ENCODE results near the gene KCTD14. TPM values are rescaled to one million over a fixed set of nuclear protein-coding genes. Genes with fewer than 3 reads are reported as not detected.

Gene KCTD14
- total RNA-seq, 3 donors from 2014 or later (not counting 1 experiment from before 2014, with no cell fraction given): 0.28 to 0.32 TPM; not detected in 1

DNA sequence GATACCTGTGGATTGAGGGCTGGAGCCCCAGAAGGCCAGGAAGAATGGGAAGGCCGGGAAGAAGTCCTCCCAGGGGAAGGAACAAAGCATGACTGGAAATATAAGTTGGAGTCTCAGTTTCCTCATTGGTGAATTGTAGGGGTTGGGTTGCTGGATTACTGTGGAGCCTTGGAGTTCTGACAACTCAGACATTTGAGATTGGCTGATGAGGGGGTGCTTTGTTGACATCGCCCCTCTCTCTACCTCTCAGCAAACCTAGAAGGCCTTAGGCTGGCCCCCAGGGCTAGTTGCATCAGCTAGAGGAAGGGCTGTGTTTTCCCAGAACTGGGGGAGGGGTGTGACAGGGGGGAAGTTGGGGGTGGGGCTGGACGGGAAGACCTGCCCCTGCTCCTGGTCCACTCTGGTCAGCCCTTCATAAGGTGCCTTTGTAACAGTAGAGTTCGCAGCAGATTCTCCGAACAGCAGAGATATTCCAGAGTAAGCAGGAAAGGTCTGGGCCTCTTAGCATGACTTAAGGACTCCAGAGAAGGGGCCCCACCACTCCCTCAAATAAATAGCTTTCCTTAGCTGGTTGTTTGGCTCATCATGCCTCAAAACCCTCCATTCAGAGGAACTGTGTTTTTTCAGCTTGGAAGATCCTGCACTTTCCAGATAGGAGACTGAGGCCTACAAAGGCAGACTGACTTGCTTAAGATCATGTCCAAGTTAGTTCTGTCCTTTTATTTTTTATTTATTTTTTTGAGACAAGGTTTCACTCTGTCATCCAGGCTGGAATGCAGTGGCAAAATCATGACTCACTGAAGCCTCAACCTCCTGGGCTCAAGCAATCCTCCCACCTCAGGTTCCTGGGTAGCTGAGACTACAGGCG lies 28.1 kb upstream of the KCTD14 start:
- no peaks in the 10 kb centered on the region for H3K36me3 ChIP-seq (ENCODE audit: control insufficient read depth, insufficient read depth, low read length)
- Mint-ChIP-seq H3K4me1 (peaks cover 3% of the 10 kb centered on the region in 2 donors), H3K27me3 (ENCODE audit: low read depth in 2 of 2) (no peaks in the 10 kb centered on the region), H3K27ac (no peak overlapping the region), H3K36me3 (no peaks in the 10 kb centered on the region), H3K9me3 (no peaks in the 10 kb centered on the region), H3K4me3 (no peak overlapping the region)
- intact Hi-C loops (cut with micrococcal nuclease): no loop called here
- H3K4me1 ChIP-seq (ENCODE audit: control insufficient read depth, insufficient read depth, low read length): no peaks in the 10 kb centered on the region
- ATAC-seq (no peak), DNase-seq (no peak)
- H3K9me3 ChIP-seq (ENCODE audit: control insufficient read depth, insufficient read depth, low read length): no peaks in the 10 kb centered on the region
- WGBS (ENCODE audit: insufficient coverage): 78% methylated on average over 4 of the region's 6 CpGs
- TF ChIP-seq, protein P1, sequence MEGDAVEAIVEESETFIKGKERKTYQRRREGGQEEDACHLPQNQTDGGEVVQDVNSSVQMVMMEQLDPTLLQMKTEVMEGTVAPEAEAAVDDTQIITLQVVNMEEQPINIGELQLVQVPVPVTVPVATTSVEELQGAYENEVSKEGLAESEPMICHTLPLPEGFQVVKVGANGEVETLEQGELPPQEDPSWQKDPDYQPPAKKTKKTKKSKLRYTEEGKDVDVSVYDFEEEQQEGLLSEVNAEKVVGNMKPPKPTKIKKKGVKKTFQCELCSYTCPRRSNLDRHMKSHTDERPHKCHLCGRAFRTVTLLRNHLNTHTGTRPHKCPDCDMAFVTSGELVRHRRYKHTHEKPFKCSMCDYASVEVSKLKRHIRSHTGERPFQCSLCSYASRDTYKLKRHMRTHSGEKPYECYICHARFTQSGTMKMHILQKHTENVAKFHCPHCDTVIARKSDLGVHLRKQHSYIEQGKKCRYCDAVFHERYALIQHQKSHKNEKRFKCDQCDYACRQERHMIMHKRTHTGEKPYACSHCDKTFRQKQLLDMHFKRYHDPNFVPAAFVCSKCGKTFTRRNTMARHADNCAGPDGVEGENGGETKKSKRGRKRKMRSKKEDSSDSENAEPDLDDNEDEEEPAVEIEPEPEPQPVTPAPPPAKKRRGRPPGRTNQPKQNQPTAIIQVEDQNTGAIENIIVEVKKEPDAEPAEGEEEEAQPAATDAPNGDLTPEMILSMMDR (IDR thresholded peaks at IDR 0.05): no peak
- H3K4me3 ChIP-seq (ENCODE audit: low read length): no peak overlapping the region
- no peaks in the 10 kb centered on the region for H3K27me3 ChIP-seq (ENCODE audit: control insufficient read depth, insufficient read depth, low read length)
- no peak overlapping the region for H3K27ac ChIP-seq (ENCODE audit: low read length)

DNA sequence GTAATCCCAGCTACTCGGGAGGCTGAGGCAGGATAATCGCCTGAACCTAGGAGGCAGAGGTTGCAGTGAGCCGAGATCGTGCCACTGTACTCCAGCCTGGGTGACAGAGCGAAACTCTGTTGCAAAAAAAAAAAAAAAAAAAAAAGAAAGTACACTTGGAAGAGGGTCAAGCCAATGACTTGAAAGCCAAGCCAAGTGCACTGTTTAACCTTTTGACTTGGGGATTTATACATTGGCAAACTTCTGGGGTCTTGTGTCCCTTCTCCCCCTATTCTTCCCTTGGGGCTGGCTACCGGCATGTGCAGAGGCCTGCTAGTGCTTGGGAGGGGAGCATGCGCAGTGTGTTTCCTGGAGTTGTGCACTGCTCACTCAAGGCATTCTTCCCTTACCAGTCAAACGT lies 26.3 kb upstream of the KCTD14 start:
- Histone ChIP-seq H3K4me3 (ENCODE audit: low read length) (no peak overlapping the region), H3K4me1 (ENCODE audit: control insufficient read depth, insufficient read depth, low read length) (peaks cover 6% of the 10 kb centered on the region), H3K36me3 (ENCODE audit: control insufficient read depth, insufficient read depth, low read length) (no peaks in the 10 kb centered on the region), H3K9me3 (ENCODE audit: control insufficient read depth, insufficient read depth, low read length) (no peaks in the 10 kb centered on the region), H3K27ac (ENCODE audit: low read length) (no peak overlapping the region), H3K27me3 (ENCODE audit: control insufficient read depth, insufficient read depth, low read length) (no peaks in the 10 kb centered on the region)
- no peak for ATAC-seq
- Mint-ChIP-seq H3K4me1 (peaks cover 10 to 11% of the 10 kb centered on the region in 2 donors), H3K4me3 (no peak overlapping the region), H3K27me3 (ENCODE audit: low read depth in 2 of 2) (no peaks in the 10 kb centered on the region), H3K27ac (no peak overlapping the region), H3K36me3 (no peaks in the 10 kb centered on the region), H3K9me3 (no peaks in the 10 kb centered on the region)
- WGBS (ENCODE audit: insufficient coverage): 85% methylated on average over 7 of the region's 8 CpGs
- DNase-seq: no peak
- intact Hi-C loops (cut with micrococcal nuclease): no loop called here
- TF ChIP-seq, protein P1 (IDR thresholded peaks at IDR 0.05): no peak

DNA sequence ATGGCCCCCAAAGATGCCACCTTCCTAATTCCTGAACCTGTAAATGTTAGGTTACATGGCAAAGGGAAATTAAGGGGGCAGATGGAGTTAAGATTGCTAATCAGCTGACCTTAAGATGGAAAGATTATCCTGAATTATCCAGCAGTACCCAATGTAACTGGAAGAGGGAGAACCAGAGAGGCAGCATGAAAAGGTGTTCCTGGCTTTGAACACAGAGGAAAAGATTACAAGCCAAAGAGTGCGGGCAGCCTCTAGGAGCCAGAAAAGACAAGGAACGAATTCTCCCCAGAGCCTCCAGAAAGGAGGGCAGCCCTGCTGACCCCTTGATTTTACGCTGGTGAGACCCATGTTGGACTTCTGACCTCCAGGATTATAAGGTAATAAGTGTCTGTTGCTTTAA lies 25.5 kb upstream of the KCTD14 start:
- Histone ChIP-seq H3K27me3 (ENCODE audit: control insufficient read depth, insufficient read depth, low read length) (no peaks in the 10 kb centered on the region), H3K36me3 (ENCODE audit: control insufficient read depth, insufficient read depth, low read length) (no peaks in the 10 kb centered on the region), H3K27ac (ENCODE audit: low read length) (no peak overlapping the region), H3K4me1 (ENCODE audit: control insufficient read depth, insufficient read depth, low read length) (peaks cover 6% of the 10 kb centered on the region), H3K4me3 (ENCODE audit: low read length) (no peak overlapping the region), H3K9me3 (ENCODE audit: control insufficient read depth, insufficient read depth, low read length) (no peaks in the 10 kb centered on the region)
- Mint-ChIP-seq H3K27me3 (ENCODE audit: low read depth in 2 of 2) (no peaks in the 10 kb centered on the region), H3K9me3 (no peaks in the 10 kb centered on the region), H3K4me1 (peaks cover 10 to 11% of the 10 kb centered on the region in 2 donors), H3K4me3 (no peak overlapping the region), H3K27ac (no peak overlapping the region), H3K36me3 (no peaks in the 10 kb centered on the region)
- DNase-seq (no peak), ATAC-seq (no peak)
- TF ChIP-seq, protein P1 (IDR thresholded peaks at IDR 0.05): no peak
- 92% methylated on average over 3 of the region's 3 CpGs for WGBS (ENCODE audit: insufficient coverage)
- intact Hi-C loops (cut with micrococcal nuclease): no loop called here
